SK-N-SH (cell line): ENCODE results near the gene NFIX. TPM values are rescaled to one million over a fixed set of nuclear protein-coding genes. Genes with fewer than 3 reads are reported as not detected.

ENCODE experiments used
- CTCF ChIA-PET: fragments of 300-600, 350-600 bp; formaldehyde crosslinking; extraction: SDS; loops from one replicate; lab custom pipeline; 2021; lab: Yijun Ruan, JAX
- POLR2A ChIA-PET: fragments of 350-600 bp; sonication (Branson Sonifier 250); formaldehyde crosslinking; extraction: SDS; loops from one replicate; lab custom pipeline; 2020; ENCODE audit warnings: antibody characterized with exemption, inconsistent platforms; lab: Yijun Ruan, JAX
- DNase-seq: peaks from one replicate; pipeline ENCODE4 v3.0.0; 2012
- H2AFZ ChIP-seq: fragments of 200-600 bp; sonication (generic); 2 replicates; pipeline ENCODE4 v1.8.1; 2016; ENCODE audit warnings: antibody characterized with exemption, mild to moderate bottlenecking, low read depth
- H3F3A ChIP-seq: fragments of 200-600 bp; sonication (generic); replicated peaks from 2 replicates; pipeline ENCODE3; 2016; ENCODE audit warnings: antibody characterized with exemption, mild to moderate bottlenecking; ENCODE audit not compliant: insufficient read depth
- H3K27ac ChIP-seq, 2 experiments: fragments of 200-500 bp in 1 of 2; fragments of 200-600 bp in 1 of 2; sonication (Bioruptor generic) in 1 of 2; sonication (generic), shearing (Covaris generic) in 1 of 2; 2 replicates each; pipeline versions ENCODE4 v1.5.1 to v1.6.1; 2014 to 2016; ENCODE audit warnings: low read depth in 2 of 2, inconsistent platforms in 1 of 2, low read length in 1 of 2, mild to moderate bottlenecking in 1 of 2, mixed read lengths in 1 of 2
- H3K27me3 ChIP-seq: fragments of 200-600 bp; sonication (generic), shearing (Covaris generic); 2 replicates; pipeline ENCODE4 v1.6.1; 2016; ENCODE audit warnings: mixed run types; ENCODE audit not compliant: insufficient read depth
- H3K36me3 ChIP-seq, 2 experiments: fragments of 200-500 bp in 1 of 2; fragments of 200-600 bp in 1 of 2; sonication (Bioruptor generic) in 1 of 2; sonication (generic) in 1 of 2; replicated peaks in 1 of 2; 2 replicates each; pipeline versions ENCODE3 to v1.5.1; 2014 to 2016; ENCODE audit warnings: low read length in 1 of 2, mild to moderate bottlenecking in 1 of 2; ENCODE audit not compliant: insufficient read depth in 2 of 2, control insufficient read depth in 1 of 2
- H3K4me1 ChIP-seq, 2 experiments: fragments of 200-500 bp in 1 of 2; fragments of 200-600 bp in 1 of 2; sonication (Bioruptor generic) in 1 of 2; sonication (generic), shearing (Covaris generic) in 1 of 2; 2 replicates each; pipeline versions ENCODE4 v1.5.1 to v1.6.1; 2014 to 2016; ENCODE audit warnings: low read depth in 1 of 2, low read length in 1 of 2, mixed run types in 1 of 2; ENCODE audit not compliant: insufficient read depth in 2 of 2, control insufficient read depth in 1 of 2
- H3K4me2 ChIP-seq: fragments of 200-600 bp; sonication (generic), shearing (Covaris generic); 2 replicates; pipeline ENCODE4 v1.6.1; 2017; ENCODE audit warnings: mixed run types
- H3K4me3 ChIP-seq, 2 experiments: fragments of 200-500 bp in 1 of 2; fragments of 200-600 bp in 1 of 2; sonication (Bioruptor generic) in 1 of 2; sonication (generic), shearing (Covaris generic) in 1 of 2; 2 replicates each; pipeline versions ENCODE4 v1.5.1 to v1.8.1; 2014 to 2016; ENCODE audit warnings: low read depth in 2 of 2, inconsistent platforms in 1 of 2, low read length in 1 of 2, mild to moderate bottlenecking in 1 of 2, mixed read lengths in 1 of 2, moderate library complexity in 1 of 2
- H3K79me2 ChIP-seq: fragments of 200-600 bp; sonication (generic); 2 replicates; pipeline ENCODE4 v1.8.1; 2017; ENCODE audit warnings: mild to moderate bottlenecking; ENCODE audit not compliant: insufficient read depth
- H3K9ac ChIP-seq: fragments of 200-600 bp; sonication (generic); 2 replicates; pipeline ENCODE4 v1.6.1; 2017; ENCODE audit warnings: mixed run types
- H3K9me2 ChIP-seq: fragments of 200-600 bp; sonication (generic); 2 replicates; pipeline ENCODE4 v1.6.1; 2017; ENCODE audit warnings: mixed run types
- H3K9me3 ChIP-seq: fragments of 200-600 bp; sonication (generic); 2 replicates; pipeline ENCODE4 v1.6.1; 2017; ENCODE audit warnings: mixed run types, mild to moderate bottlenecking, moderate library complexity
- H4K20me1 ChIP-seq: fragments of 200-600 bp; sonication (generic); 2 replicates; pipeline ENCODE4 v1.6.1; 2017; ENCODE audit warnings: mild to moderate bottlenecking, mixed run types; ENCODE audit not compliant: insufficient read depth
- FOXM1 ChIP-seq: IDR thresholded peaks from 2 replicates; pipeline ENCODE4 v1.4.0; 2012; ENCODE audit warnings: low read depth, mild to moderate bottlenecking
- IRF3 ChIP-seq: fragments of 150-350 bp; IDR thresholded peaks from 2 replicates; pipeline ENCODE4 v1.6.1; 2016; ENCODE audit warnings: mild to moderate bottlenecking, low read depth, low read length
- MEF2A ChIP-seq: IDR thresholded peaks from 2 replicates; pipeline ENCODE4 v1.4.0; 2012; ENCODE audit warnings: low read depth, borderline replicate concordance
- NRF1 ChIP-seq: IDR thresholded peaks from 2 replicates; pipeline ENCODE4 v1.6.1; 2012; ENCODE audit warnings: low read depth, mild to moderate bottlenecking, low read length
- PBX3 ChIP-seq: IDR thresholded peaks from 2 replicates; pipeline ENCODE4; 2012
- RCOR1 ChIP-seq: fragments of 150-350 bp; IDR thresholded peaks from 2 replicates; pipeline ENCODE4 v1.6.1; 2017; ENCODE audit warnings: antibody characterized with exemption, low read length
- REST ChIP-seq: IDR thresholded peaks from 2 replicates; pipeline ENCODE4 v1.6.1; 2012; ENCODE audit warnings: mild to moderate bottlenecking, low read depth, low read length, moderate library complexity
- RFX5 ChIP-seq: IDR thresholded peaks from 2 replicates; pipeline ENCODE4 v1.6.1; 2012; ENCODE audit warnings: mild to moderate bottlenecking, improper control_type of control experiment, low read length
- RXRA ChIP-seq: IDR thresholded peaks from 2 replicates; pipeline ENCODE4 v1.4.0; 2012; ENCODE audit warnings: low read depth, mild to moderate bottlenecking, borderline replicate concordance
- SMC3 ChIP-seq: IDR thresholded peaks from 2 replicates; pipeline ENCODE4 v1.6.1; 2012; ENCODE audit warnings: low read depth, low read length, improper control_type of control experiment
- USF2 ChIP-seq: fragments of 150-350 bp; IDR thresholded peaks from 2 replicates; pipeline ENCODE4 v1.6.1; 2017; ENCODE audit warnings: antibody characterized with exemption, low read length, low read depth, borderline replicate concordance
- WGBS: methylation state at CpG from one replicate; pipeline ENCODE4 v1.1.6; 2017; ENCODE audit warnings: low lambda C conversion rate; 5-methylcytosine and 5-hydroxymethylcytosine counted together
- polyA plus RNA-seq, 3 experiments: library from polyadenylated mRNA; depleted of rRNA; stranded (reverse); fragments of >200 nt; gene quantifications; 2 replicates each; pipeline ENCODE4 v1.2.3, GENCODE V29; 2012

NFIX gene
- polyA plus RNA-seq, 1 of the 3 experiments (the other 2 are of a cell fraction) = 14.8 TPM

- H2AFZ ChIP-seq = no peak overlapping the region
- no peaks in the 10 kb centered on the region for H3K79me2 ChIP-seq
- no peaks in the 10 kb centered on the region for H4K20me1 ChIP-seq
- no peak overlapping the region for H3K4me3 ChIP-seq
- H3K27me3 ChIP-seq = no peaks in the 10 kb centered on the region
- CTCF ChIA-PET = interaction anchor here (1.2 to 24.6 kb wide), 5 partner anchors 14 to 283 kb away, joined by 4 to 603 read pairs (median 256); partner anchors contain the start of genes DAND5 and NACC1
- no peaks in the 10 kb centered on the region for H3K9me3 ChIP-seq
- no peaks in the 10 kb centered on the region for H3K9me2 ChIP-seq
- H3K9ac ChIP-seq = no peak overlapping the region
- TF ChIP-seq RFX5 (no peak), RXRA (no peak), IRF3 (no peak), MEF2A (no peak), SMC3 (no peak), USF2 (no peak), FOXM1 (no peak), PBX3 (no peak), NRF1 (no peak), REST (no peak), RCOR1 (no peak)
- H3K4me2 ChIP-seq = no peak overlapping the region
- H3K36me3 ChIP-seq = no peaks in the 10 kb centered on the region
- H3K27ac ChIP-seq = no peak overlapping the region
- no peak for DNase-seq
- peaks cover 0 to 10% of the 10 kb centered on the region in 2 experiments; a peak in 1 of 4 replicates for H3K4me1 ChIP-seq
- H3F3A ChIP-seq = no peaks in the 10 kb centered on the region
- POLR2A ChIA-PET = interaction anchor here (0.6 kb wide), 2 partner anchors 84 to 816 kb away, joined by 3 to 9 read pairs; no protein-coding TSS in a partner anchor
- 94% methylated on average over 3 of the region's 3 CpGs for WGBS
Observed at GRCh38 chr19:12979974-12980373, 15.3 kb upstream of the NFIX start.
